ENCODE data around the gene TMC1.
A peak's percentile ranks its signal among the peaks of the same experiment; 100 is the strongest.
"Not testable (repeated sequence)": the region's sequence is repeated elsewhere in the genome, so short reads cannot be mapped to it uniquely, and the experiment has no call there.

TMC1 gene

DNA sequence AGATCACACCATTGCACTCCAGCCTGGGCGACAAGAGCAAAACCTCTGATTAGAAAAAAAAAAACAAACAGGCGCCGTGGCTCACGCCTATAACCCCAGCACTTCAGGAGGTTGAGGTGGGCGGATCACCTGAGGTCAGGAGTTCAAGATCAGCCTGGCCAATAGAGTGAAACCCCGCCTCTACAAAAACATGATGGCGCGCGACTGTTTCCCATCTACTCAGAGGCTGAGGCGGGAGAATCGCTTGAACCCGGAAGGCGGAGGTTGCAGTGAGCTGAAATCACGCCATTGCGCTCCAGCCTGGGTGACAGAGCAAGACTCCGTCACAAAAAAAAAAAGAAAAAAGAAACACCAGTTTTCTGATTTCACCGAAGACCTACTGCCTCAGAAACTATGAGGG is at the start of gene TMC1:
TSS of gene TMC1 (plus strand) at position 193 of the 400 bp plus-strand sequence. CDS start 127,041 bp downstream, outside the sequence.
- TF ChIP-seq USF1 (IDR thresholded peaks at IDR 0.05); YY1 (IDR thresholded peaks at IDR 0.05; ENCODE audit: low read depth); NFIC (IDR thresholded peaks at IDR 0.05): not testable (repeated sequence)

DNA sequence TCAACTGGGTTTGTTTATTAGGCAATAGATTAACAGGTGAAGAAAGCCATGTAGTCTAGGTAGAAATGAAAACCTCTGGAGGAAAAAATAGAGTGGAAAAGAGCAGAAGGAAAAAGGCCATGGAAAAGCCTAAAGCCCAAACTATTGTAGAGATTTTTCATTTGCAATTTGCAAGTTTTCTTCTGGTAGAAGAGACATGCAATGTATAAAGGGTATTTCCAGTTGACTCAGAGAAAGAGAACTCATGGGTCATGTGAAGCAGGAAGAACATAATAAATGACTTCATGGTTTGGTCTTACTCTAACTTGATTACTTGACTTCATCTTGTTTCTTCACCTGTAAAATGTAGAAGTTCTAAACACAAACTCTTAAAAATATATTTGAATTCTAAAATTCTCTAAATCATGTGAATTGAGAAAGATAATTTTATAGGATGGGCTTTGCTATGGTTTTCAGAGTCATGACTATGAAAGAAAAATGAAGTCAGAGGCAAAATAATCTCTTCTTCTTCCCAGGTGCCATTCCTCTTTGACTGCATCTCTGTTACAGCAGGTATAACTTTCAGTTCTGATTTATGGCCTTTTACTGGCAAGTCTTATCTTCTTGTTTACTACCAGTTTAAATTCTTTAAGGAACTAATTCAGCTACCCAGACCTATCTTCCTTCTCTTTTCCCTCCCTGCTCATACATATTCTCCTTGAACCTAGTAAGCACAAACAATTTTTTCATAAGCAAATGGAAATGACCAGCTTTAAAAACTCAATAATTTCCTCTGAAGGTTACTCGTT is 47.7 kb upstream of the TMC1 start:
- TF ChIP-seq EP300 (IDR thresholded peaks at IDR 0.05; ENCODE audit: borderline replicate concordance) (no peak), CEBPB (IDR thresholded peaks at IDR 0.05) (no peak), USF1 (IDR thresholded peaks at IDR 0.05) (no peak), TCF12 (IDR thresholded peaks at IDR 0.05; ENCODE audit: low read depth) (no peak), TAF1 (IDR thresholded peaks at IDR 0.05; ENCODE audit: low read depth) (no peak), YY1 (IDR thresholded peaks at IDR 0.05; ENCODE audit: low read depth) (no peak), NFIC (IDR thresholded peaks at IDR 0.05) (no peak), FOXM1 (IDR thresholded peaks at IDR 0.05; ENCODE audit: borderline replicate concordance, low read depth) (no peak), CREB1 (IDR thresholded peaks at IDR 0.05; ENCODE audit: low read depth) (no peak), EGR1 (IDR thresholded peaks at IDR 0.05) (no peak), TEAD4 (IDR thresholded peaks at IDR 0.05) (no peak), RAD21 (IDR thresholded peaks at IDR 0.05; ENCODE audit: low read depth) (no peak)
- TF ChIP-seq, protein P1, sequence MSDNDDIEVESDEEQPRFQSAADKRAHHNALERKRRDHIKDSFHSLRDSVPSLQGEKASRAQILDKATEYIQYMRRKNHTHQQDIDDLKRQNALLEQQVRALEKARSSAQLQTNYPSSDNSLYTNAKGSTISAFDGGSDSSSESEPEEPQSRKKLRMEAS (IDR thresholded peaks at IDR 0.05): no peak
- TF ChIP-seq, protein P2, sequence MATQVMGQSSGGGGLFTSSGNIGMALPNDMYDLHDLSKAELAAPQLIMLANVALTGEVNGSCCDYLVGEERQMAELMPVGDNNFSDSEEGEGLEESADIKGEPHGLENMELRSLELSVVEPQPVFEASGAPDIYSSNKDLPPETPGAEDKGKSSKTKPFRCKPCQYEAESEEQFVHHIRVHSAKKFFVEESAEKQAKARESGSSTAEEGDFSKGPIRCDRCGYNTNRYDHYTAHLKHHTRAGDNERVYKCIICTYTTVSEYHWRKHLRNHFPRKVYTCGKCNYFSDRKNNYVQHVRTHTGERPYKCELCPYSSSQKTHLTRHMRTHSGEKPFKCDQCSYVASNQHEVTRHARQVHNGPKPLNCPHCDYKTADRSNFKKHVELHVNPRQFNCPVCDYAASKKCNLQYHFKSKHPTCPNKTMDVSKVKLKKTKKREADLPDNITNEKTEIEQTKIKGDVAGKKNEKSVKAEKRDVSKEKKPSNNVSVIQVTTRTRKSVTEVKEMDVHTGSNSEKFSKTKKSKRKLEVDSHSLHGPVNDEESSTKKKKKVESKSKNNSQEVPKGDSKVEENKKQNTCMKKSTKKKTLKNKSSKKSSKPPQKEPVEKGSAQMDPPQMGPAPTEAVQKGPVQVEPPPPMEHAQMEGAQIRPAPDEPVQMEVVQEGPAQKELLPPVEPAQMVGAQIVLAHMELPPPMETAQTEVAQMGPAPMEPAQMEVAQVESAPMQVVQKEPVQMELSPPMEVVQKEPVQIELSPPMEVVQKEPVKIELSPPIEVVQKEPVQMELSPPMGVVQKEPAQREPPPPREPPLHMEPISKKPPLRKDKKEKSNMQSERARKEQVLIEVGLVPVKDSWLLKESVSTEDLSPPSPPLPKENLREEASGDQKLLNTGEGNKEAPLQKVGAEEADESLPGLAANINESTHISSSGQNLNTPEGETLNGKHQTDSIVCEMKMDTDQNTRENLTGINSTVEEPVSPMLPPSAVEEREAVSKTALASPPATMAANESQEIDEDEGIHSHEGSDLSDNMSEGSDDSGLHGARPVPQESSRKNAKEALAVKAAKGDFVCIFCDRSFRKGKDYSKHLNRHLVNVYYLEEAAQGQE (IDR thresholded peaks at IDR 0.05; ENCODE audit: low read depth): no peak

GRCh38 chr9:72474676-72475075 is 46.7 kb upstream of the TMC1 start:
- no peak for TF ChIP-seq ZBTB7A (IDR thresholded peaks at IDR 0.05; ENCODE audit: low read depth)
- TF ChIP-seq CREB1 (IDR thresholded peaks at IDR 0.05; ENCODE audit: low read depth): no peak
- TF ChIP-seq EGR1 (IDR thresholded peaks at IDR 0.05): no peak
- TF ChIP-seq RAD21 (IDR thresholded peaks at IDR 0.05; ENCODE audit: low read depth): no peak
- TF ChIP-seq YY1 (IDR thresholded peaks at IDR 0.05; ENCODE audit: low read depth): no peak
- TF ChIP-seq CEBPB (IDR thresholded peaks at IDR 0.05): no peak
- no peak for TF ChIP-seq FOXM1 (IDR thresholded peaks at IDR 0.05; ENCODE audit: borderline replicate concordance, low read depth)
- no peak for TF ChIP-seq TEAD4 (IDR thresholded peaks at IDR 0.05)
- no peak for TF ChIP-seq EP300 (IDR thresholded peaks at IDR 0.05; ENCODE audit: borderline replicate concordance)
- TF ChIP-seq, protein P1 (IDR thresholded peaks at IDR 0.05): no peak

DNA sequence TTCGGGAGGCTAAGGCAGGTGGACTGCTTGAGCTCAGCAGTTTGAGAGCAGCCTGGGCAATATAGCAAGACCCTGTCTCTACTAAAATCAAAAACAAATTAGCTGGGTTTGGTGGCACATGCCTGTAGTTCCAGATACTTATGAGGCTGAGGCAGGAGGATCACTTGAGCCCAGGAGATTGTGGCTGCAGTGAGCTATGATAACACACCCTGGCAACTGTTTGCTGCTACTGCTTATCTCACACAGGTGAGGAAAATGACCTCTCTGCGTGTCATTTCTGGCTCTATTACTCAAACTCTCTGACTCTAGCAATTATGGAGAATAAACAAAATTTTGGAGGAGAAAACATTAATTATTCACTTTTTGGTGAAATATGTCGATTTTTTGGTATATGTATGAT is 45.3 kb upstream of the TMC1 start:
- no peak for TF ChIP-seq CREB1 (IDR thresholded peaks at IDR 0.05; ENCODE audit: low read depth)
- no peak for TF ChIP-seq USF1 (IDR thresholded peaks at IDR 0.05)

DNA sequence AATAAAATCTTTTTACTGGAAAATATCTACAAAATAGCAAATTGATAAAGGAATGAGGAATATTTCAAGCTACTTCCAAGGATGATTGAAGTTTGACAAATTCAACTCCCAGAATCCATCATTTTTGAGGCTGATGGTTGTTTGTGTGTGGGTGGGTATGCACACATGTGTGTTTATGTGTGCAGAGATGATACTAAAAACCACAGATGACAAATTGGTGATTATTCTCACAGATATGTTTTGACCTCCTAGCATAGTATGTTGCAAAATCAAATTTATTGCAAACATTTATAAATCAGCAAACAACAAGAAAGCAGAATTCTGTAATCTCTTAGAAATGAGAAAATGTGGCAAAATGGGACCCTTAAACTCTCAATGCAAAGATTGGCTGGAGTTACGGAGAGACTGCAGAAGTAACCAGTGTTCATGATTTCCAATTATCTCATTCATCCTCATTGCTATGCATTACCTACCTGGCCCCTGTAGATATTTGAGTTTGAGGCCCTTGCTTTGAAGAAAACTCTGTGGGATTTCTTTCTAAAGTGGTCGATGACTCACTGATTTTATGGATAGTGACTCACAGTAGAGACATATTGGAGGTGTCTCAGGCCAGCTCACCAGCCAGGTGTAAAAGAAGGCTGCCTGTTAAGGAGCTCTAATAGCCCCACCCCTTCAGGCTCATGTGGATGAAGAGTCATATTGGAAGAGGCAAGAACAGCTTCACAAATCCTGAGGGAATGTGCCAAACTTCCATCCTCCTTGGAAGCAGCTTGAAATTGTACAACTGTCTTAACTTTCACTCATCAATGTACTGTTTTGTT is 44.6 kb upstream of the TMC1 start:
- TF ChIP-seq TAF1 (IDR thresholded peaks at IDR 0.05; ENCODE audit: low read depth) (no peak), USF1 (IDR thresholded peaks at IDR 0.05) (no peak; the same call in 1 of the 2 replicates), TCF12 (IDR thresholded peaks at IDR 0.05; ENCODE audit: low read depth) (peak; percentile 70; the same call in 1 of the 2 replicates), CEBPB (IDR thresholded peaks at IDR 0.05) (0 out of 2 replicates have a peak, but pooled peaks have one; percentile 5), RAD21 (IDR thresholded peaks at IDR 0.05; ENCODE audit: low read depth) (peak; percentile 4; the same call in 1 of the 2 replicates), NFIC (IDR thresholded peaks at IDR 0.05) (peak; percentile 54; the same call in 1 of the 2 replicates), CREB1 (IDR thresholded peaks at IDR 0.05; ENCODE audit: low read depth) (no peak), FOXM1 (IDR thresholded peaks at IDR 0.05; ENCODE audit: borderline replicate concordance, low read depth) (peak; percentile 39; the same call in 1 of the 2 replicates), ZBTB7A (IDR thresholded peaks at IDR 0.05; ENCODE audit: low read depth) (no peak), EGR1 (IDR thresholded peaks at IDR 0.05) (no peak), TEAD4 (IDR thresholded peaks at IDR 0.05) (peak; percentile 30; the same call in 1 of the 2 replicates), EP300 (IDR thresholded peaks at IDR 0.05; ENCODE audit: borderline replicate concordance) (peak; percentile 77; the same call in 1 of the 2 replicates), YY1 (IDR thresholded peaks at IDR 0.05; ENCODE audit: low read depth) (peak; percentile 17; the same call in 1 of the 2 replicates)
- TF ChIP-seq, protein P2 (IDR thresholded peaks at IDR 0.05; ENCODE audit: low read depth): no peak
- TF ChIP-seq, protein P1 (IDR thresholded peaks at IDR 0.05): 0 out of 2 replicates have a peak, but pooled peaks have one; percentile 28

Measured in Ishikawa (cell line).